Hepatic stellate cell (primary cell): ENCODE data around the gene C6orf136.
A peak's percentile ranks its signal among the peaks of the same experiment; 100 is the strongest.

Experiments
- DNase-seq: peaks from one replicate; pipeline ENCODE4 v3.0.0; 2011; ENCODE audit warnings: low spot score

Gene C6orf136

GRCh38 chr6:30686908-30687658 is 40.1 kb downstream of the C6orf136 start:
- DNase-seq = peak; percentile 95

- no peak for DNase-seq
These were observed 40.9 kb downstream of the C6orf136 start for GRCh38 chr6:30687659-30688431.

GRCh38 chr6:30688569-30688968 is 41.6 kb downstream of the C6orf136 start:
- DNase-seq = no peak

GRCh38 chr6:30689022-30689865 is 42.3 kb downstream of the C6orf136 start:
- DNase-seq = no peak

GRCh38 chr6:30689985-30690384 is 43.1 kb downstream of the C6orf136 start:
- no peak for DNase-seq

GRCh38 chr6:30690403-30691207 is 43.7 kb downstream of the C6orf136 start, which contains the start of gene NRM:
Gene NRM, minus strand, starts transcription at chr6:30690984. Its CDS starts 10 bp downstream, at chr6:30690974.
- DNase-seq = peak; percentile 89

GRCh38 chr6:30691208-30691847 is 44.4 kb downstream of the C6orf136 start:
- no peak for DNase-seq

- DNase-seq = no peak
These were observed 49.5 kb downstream of the C6orf136 start for GRCh38 chr6:30696432-30696831.

GRCh38 chr6:30700340-30700739 is 53.4 kb downstream of the C6orf136 start:
- DNase-seq = no peak
